HG03095 (cell line): ENCODE results near the gene EDN2.

Experiments
- ATAC-seq: cut with Tn5 transposase; IDR thresholded peaks from one replicate; pipeline ENCODE4 v1.9.1; 2021; ENCODE audit warnings: moderate library complexity; ENCODE audit not compliant: unreplicated experiment

Gene EDN2

DNA sequence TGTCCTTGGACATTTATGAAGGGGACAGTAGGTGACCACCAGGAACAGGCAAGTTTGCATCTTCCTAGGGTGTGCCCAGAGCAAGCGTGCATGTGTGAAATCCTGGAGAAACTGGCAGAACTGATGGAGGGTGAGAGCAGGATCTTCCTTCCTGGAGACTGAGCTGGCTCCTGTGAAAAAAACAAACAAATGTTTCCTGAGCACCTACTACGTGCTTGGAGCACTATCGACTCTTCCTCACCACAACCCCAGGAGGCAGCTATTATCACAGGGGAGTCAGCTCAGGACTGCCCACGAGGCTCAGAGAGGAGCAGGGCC is 1.5 kb upstream of the EDN2 start:
- no peak for ATAC-seq

DNA sequence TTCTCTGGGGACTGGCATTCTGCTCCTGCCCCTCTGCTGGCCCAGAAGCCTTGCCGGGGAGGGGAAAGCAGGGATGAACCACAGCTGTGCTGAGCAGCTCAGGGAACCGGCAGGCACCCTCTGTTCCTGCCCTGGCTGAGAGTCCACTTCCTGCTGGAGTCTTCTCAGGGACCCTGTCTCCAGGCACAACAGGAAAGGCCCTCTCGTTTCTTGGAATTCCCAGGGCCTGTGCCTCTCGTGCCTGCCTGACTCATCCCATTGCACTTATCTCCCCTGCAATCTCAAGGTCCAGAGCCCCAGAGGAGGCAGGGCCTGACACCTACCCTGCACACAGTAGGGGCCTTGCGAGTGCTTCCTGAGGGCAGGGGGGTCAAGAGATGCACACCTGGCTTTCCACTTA is 1.1 kb upstream of the EDN2 start:
- ATAC-seq: no peak

DNA sequence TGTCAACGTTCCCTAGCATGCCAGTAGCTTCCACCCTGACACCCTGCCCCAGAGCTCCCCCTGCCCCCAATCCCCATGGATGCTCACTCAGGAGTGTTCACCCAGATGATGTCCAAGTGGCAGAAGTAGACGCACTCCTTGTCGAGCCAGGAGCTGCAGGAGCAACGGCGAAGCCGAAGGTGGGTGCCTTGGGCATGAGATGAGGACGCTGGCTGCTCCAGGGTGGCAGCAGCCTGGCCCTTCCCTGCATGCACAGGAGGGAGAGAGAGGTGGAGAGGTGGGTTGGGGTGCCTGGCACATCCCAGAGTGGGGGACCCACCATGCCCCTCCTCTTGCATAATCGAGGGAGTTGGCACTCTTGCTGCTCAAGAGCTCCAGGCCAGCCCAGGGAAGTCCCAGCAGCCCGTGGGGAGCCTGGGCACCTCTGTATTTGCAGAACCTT is 502 bp downstream of the EDN2 start:
- no peak for ATAC-seq

DNA sequence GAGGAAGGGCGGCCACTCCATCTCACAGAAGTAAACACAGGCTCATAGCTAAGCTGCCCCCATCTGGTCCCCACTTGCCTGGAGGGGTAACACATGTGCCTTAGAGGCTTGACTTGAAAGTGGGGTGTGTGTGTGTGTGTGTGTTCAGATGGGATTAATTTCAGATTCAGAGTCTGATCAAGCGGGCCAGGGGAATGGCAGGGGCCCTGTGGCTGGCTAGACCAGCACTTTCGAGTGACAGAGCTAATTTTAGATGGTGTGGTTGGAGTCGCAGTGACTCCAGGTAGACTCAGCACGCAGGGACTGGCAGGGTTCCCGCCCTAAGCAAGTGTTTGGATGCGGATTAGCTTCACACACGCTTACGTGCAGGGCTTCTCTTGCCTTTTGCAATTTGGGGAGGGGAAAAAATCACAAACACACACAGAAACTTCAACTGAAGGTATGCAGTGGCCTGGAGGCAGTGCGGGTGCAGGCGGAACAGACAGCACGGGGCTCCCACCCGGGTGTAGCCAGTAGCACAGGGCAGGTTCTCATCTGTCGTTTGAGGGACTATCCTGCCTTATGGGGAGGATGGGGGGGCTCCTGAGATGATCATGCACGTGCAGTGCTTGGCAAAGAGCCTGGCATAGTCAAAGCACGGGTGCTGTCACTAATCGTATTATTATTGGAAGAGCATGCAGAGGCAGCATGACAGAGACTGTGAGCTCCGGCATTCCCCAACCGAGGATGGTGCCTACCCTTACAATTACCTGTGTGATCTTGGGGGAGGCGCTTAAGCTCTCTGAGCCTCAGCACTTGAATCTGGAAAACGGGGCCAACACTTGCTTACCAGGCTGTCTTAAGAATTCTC is 1.3 kb downstream of the EDN2 start:
- no peak for ATAC-seq

DNA sequence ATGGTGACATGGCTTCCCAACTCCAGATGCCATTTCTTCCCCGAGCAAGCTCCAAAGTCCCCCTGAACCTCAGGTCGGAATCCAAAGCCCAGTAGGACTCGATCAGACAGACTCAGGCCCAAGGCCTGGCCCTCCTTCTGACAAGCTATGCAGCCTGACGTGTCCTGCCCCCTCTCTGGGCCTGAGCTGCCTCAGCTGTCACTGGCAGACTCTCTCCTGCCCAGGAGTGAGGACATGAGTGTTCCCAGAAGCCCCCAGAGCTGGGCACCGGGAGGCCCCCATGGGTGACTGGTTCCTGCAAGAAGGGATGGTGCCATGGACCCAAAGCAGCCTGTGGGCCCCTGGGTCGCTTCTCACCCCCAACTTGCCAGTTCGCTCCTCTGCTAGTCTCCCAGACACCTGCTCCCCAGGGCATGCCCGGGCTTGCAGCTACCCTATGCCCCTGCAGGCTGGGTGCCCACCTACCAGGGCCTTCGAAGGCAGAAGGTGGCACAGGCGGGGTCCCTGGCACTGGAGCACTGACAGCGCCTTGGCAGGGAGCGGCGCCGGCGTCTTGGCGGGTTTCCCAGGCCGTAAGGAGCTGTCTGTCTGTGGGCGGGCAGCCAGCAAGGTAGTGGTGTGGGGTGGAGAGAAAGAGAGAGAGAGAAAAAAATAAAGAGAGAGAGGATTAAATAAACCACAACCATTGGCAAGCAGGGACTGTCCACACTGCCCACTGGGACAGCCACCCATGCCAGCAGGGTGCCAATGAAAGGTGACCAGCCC is 2.3 kb downstream of the EDN2 start:
- ATAC-seq: no peak

DNA sequence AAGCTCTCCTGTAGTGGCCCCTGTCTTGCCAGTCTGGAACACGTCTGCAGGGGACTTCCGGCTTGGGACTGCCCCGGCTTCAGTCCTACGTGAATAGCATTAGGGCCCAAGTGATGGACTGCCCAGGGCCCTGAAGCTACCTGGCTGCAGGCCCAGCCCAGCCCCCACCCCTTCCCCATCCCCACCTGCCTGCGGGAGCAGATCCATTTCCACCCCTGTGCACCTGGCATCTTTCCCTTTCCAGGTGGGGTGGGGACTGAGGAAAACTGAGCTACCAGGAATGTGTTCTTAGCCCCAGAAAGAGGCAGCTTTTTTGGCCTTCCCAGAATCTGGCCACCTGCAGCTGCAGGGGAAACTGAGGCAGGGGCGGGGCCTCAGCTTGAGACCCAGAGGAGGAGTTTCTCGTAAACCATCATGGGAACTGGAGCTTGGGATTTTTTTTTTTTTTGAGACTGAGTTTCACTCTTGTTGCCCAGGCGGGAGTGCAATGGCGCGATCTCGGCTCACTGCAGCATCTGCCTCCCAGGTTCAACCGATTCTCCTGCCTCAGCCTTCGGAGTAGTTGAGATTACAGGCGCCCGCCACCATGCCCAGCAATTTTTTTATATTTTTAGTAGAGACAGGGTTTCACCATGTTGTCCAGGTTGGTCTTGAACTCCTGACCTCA is 3.2 kb downstream of the EDN2 start:
- ATAC-seq: no peak

DNA sequence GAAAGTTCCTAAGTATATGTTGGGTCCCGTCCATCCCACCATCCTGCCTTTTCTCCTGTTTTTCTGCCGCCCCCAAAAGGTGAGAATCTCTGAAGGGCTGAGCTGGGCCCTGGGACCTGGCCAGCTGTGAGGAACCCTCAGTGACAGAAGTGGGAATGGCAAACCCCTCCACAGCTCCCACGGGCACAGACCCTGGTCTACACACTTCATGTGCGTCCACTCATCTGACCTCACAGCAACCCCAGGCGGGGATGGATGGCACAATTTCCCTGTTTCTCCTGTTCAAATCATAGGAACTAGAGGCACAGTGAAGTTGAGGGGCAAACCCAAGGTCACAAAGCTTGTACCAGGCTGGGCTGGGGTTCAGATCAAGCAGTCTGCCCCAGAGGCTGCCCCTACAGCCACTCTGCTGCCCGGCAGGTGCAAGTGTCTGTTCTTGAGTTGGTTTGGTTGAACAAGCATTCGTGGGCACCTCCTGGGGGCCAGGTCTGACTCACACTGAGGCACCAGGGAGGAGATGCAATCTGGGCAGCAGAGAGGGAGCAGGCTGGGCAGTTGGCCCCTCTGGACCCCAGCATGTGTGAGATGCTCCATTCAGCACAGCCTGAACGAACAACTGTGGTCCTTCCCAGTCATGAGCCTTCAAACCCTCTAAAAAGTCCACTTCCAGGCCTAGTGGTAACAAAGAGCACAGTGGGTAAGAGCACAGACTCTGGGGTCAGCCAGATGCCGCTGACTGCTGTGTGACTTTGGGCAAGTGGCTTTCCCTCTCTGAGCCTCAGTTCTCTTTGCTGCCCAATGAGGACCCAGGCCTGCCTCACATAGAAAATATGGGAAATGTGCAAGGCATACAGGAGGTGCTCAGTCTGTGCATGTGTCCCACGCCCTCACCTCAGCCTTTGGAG is 4.0 kb downstream of the EDN2 start:
- no peak for ATAC-seq

DNA sequence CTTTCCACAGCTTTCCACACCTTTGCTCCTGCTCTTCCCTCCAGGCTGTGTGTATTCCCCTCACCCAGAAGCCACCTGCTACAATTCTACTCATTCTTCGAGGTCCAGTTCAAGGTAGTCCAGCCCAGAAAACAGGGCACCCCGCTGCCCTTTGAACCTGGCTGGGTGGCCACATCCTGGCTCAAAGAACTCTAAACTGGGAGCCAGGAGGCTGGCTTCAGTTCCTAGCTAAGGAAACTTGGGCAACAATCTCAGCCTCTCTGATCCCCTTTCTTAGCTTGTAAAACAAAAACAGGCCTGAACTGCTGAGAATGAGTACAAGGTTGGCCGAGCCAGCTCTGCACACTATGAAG is 4.7 kb downstream of the EDN2 start:
- no peak for ATAC-seq

DNA sequence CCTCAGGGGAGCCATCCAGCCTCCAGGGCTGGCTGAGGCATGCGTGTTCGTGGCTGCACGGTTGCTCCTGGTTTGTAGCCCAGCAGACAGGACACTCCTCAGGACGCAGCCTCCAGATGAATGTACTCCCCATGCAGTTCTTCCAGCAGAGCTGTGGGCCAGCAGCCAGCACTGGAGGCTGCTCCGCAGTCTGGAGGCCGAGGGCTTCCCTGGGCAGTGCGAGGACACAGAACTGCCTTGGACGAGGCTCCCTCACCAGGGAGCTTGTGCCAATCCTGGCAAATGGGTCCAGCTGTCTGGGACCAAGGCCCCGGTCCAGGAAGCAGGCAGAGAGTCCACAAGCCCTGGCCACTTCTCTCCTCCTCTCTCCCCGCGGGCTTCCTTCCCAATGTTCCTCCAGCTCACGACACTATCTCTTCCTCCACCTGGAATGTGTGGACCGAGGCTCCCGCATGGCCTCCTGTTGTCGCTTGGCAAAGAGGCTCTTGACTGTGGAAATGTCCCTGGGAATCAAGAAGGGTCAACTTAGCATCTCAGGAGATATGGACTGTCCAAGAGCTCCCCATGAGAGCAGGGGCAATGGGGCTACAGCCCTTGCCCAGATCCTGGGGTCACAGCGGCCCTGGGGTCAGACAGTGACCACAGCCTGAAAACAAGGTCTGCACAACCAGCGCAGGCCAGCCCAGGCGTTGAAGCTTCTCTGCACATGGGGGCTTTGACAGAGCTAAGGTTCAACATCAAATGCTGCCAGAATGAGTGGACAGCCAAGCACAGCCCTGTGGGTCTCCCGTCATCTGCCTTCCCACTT is 5.3 kb downstream of the EDN2 start:
- no peak for ATAC-seq

DNA sequence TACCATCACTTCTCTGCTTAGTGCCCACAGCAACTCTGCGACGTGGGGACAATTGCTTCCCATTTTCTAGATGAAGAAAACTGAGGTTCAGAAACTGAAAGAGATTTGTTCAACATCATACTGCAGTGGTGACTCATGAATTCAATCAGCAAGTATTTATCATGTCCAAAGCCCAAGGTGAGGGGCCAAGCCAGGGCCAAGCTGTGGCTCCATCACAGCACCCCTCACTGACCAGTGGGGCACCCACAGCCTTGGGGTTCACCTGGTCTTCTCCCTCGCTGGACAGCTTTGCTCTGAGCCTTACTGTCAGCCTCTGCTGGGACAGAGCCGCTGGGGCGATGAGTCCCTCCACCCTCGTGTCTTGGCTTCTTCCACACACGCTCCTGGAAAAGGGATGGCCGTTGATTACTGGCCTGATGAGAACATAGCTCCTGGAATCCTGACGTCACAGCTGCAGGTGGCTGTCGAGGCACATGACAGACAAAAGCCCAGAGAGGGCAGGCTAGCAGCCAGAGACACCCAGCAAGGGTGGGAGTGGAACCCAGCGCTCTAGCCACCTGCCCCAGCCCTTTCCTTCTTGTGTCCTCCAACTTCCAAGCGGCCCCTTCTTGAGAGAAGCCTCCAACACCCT is 6.2 kb downstream of the EDN2 start:
- no peak for ATAC-seq

DNA sequence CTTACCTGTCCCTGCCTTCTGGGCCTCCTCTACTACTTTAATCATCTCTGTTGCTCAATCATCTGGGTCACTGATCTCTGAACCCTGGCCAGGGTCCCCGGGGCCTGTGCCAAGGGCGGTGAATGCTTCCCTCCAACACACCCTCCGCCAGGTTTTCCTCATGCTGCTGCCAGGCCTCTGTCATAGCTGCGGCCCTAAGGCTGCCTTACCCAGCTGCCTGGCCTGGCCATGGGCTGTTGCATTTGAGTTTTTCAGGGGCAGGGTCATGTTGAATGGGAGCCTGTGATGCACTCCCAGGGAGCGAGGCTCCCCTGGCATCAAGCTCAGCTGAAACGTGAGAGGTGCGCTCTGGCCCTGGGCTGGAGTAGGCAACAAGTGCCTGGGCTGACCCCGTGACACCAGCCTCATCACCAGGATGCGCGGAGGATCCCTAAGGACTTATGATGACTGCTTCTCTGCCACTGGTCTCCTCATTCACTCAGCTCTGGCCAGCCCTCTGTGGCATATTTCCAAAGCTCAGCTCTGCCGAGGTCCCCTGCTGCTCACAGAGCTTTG is 7.6 kb downstream of the EDN2 start:
- no peak for ATAC-seq

DNA sequence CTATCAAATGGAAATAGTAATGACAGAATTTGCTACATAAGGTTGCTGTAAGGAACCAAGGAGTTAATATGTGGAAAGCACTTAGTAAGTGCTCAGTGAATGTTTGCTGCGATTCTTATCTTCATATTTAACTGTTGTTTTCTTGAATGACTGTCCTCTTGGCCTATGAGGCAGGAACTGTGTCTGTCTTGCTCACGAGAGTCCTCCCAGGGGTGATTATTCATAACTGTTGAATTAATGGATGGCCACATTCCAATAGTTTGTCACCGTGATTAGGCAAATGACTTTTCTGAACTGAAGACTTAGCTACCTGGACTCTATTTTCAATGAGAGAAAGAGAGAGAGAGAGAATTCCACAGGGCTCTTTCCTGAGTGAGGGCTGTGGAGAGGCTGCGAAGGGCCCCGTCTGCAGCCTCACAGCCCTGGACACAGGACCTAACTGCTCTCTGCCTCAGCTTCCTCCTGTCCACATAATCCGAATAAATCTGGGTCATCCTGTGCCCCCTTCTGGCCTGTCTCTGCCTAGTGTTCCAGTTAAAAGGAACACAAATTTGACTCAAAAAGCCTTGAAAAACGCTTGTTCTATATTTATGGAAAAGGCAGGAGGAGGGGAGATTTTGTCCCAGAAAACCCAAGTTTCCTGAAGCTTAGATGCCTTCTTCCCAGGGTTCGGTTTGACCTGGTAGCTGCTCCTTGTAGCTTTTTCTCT is 8.5 kb downstream of the EDN2 start:
- ATAC-seq: no peak

DNA sequence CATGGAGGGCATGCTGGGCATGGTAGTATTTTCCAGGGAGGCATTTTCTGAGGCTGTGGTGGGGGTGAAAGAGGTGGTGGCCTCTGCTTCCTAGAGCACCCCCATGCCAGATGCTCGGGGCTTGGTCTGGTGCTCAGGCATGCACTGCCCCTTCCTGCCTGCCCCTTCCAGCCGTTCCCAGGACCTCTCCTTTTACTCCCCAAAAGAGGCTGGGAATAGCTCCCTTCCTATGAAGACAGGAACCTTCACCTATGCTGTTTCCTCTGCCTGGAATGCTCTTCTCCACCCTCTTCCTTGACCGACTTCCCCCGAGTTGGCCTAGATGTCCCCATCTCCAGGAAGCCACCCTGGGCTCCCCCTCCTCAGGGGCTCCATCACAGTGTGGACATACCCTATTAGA is 9.1 kb downstream of the EDN2 start:
- no peak for ATAC-seq

DNA sequence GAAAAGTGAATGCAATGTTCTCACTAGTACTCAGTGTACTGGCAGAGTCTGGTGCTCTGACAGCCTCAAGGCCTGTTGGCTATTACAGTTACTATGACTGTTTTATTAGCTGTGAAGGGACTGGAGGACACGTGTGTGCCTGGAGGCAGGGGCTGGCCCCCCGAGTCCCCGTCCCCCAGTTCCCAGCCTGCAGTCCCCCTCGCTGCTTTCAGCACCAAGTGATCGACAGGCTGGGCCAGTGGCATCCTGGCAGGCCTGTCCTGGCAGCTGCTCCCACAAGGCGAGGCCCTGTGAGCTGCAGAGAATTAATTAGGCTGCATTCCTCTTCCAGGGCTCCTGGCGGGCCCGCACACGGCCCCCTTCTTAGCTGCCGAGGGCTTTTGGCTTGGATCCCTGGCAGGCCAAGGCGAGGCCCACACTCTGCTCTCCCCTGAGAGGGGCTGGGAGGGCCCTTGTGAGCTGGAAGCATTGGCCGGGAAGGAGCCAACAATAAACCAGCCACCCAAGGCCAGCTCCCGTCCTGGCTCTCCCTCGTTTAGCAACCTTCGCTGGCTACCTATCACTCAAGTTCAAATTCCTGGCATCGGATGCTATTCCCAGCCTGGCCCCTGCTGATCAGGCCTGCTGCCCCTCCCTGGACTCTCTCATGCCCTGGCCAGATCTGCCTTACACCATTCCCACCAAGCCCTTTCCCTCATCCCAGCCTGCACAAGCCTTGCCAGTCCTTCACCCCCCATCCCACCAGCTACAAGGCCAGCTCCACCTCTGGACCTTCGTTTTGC is 9.8 kb downstream of the EDN2 start:
- ATAC-seq: no peak

DNA sequence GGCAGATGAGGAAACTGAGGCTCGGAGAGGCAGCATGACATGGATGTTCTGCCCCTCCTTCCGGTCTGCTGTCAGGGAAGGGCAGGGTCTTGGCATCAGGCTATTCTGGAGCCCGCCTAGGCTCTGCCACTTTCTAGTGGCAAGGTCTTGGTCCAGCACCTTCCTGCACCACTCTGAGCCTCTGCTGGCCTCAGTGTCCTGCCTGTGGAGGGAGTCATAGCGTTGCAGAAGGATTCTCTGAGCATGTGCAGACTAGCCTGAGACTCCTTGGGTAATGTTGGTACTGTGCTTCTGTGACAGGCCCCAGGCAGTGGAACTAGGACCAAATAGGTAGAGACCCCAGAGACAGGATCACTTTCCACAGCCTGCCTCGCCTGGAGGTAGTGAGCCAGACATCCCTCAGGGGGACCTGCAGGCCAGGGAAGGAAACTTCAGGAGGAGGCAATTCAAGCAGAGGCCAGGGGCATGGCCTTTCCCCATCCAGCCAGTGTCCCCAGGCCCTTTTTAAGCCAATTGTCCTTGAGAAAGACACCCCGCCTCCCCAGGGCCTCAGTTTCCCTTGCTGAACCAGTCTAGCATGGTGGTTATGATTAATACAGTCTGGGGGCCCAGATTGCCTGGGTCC is 10.6 kb downstream of the EDN2 start:
- no peak for ATAC-seq

DNA sequence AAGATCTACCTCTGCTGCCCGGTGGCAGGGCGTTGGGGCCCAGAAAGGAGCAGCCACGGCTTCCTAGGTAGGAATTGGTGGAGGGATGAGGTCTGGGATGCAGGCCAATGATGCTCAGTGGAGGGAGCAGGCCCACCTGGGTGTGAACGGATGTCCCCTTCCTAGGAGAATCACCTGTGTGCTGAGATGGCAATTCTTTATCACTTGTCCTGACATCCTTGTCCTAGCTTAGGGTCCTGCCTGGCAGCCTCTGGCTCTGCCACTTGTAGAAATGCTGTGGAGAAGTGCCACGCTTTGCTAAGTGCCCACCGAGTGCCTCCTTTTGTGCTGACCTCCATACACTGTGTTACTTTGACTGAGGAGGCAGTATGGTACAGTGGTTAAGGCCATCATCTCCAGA is 12.8 kb downstream of the EDN2 start:
- ATAC-seq: no peak

DNA sequence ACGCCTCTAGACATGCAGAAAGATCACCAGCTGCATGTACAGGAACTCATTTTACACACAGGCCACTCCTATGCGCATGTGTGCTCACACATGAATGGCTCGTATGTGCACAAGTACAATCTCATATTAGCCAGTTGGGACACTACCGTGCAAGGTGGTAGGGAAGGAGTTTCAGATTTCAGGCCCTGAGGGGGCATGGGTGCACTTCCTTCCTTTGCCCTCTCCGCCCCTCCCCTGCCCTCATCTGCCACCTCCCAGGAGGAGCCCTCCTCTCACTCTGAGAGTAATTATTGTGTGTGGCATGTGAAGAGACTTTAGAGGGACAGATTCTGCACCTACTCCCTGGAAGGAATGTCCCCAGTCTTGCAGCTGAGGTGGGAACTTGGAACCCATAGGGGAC is 14.8 kb downstream of the EDN2 start:
- ATAC-seq: no peak
